ENCODE results near the gene ABCG1.

- TF ChIP-seq FOXM1 (IDR thresholded peaks at IDR 0.05; ENCODE audit: borderline replicate concordance) (no peak), SUZ12 (IDR thresholded peaks at IDR 0.05) (no peak), NFRKB (IDR thresholded peaks at IDR 0.05) (no peak), HDGF (IDR thresholded peaks at IDR 0.05; ENCODE audit: borderline replicate concordance) (no peak), TARDBP (IDR thresholded peaks at IDR 0.05) (no peak), SP1 (IDR thresholded peaks at IDR 0.05) (no peak), FOXA1 (IDR thresholded peaks at IDR 0.05) (no peak), ZNF384 (IDR thresholded peaks at IDR 0.05) (no peak), BHLHE40 (IDR thresholded peaks at IDR 0.05; ENCODE audit: borderline replicate concordance) (no peak), L3MBTL2 (conservative IDR thresholded peaks at IDR 0.05) (no peak), FOXK2 (IDR thresholded peaks at IDR 0.05) (no peak), ARNT (IDR thresholded peaks at IDR 0.05) (no peak)
- TF ChIP-seq, protein P1, sequence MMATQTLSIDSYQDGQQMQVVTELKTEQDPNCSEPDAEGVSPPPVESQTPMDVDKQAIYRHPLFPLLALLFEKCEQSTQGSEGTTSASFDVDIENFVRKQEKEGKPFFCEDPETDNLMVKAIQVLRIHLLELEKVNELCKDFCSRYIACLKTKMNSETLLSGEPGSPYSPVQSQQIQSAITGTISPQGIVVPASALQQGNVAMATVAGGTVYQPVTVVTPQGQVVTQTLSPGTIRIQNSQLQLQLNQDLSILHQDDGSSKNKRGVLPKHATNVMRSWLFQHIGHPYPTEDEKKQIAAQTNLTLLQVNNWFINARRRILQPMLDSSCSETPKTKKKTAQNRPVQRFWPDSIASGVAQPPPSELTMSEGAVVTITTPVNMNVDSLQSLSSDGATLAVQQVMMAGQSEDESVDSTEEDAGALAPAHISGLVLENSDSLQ (IDR thresholded peaks at IDR 0.05) = no peak
These were observed 19.4 kb downstream of the ABCG1 start for GRCh38 chr21:42238185-42238934.

Data from HEK293T (cell line).